ENCODE measurements around the gene U2SURP. TPM values are rescaled to one million over a fixed set of nuclear protein-coding genes. Genes with fewer than 3 reads are reported as not detected.
"Not testable (repeated sequence)": the region's sequence is repeated elsewhere in the genome, so short reads cannot be mapped to it uniquely, and the experiment has no call there.

Gene U2SURP
- total RNA-seq, 4 donors from 2014 or later: 39.3 to 63.3 (median 47.1) TPM

- intact Hi-C loops (cut with DNase I; ENCODE audit: low total_unique reads): no loop called here
- DNase-seq (ENCODE audit: low spot score in 2 of 2): no peak
- H3K4me3 ChIP-seq (ENCODE audit: low read depth, poor library complexity, severe bottlenecking): no peak overlapping the region
- 62 to 67% methylated on average over 3 of the region's 3 CpGs for WGBS, 2 donors
- TF ChIP-seq POLR2A (IDR thresholded peaks at IDR 0.05): no peak
- TF ChIP-seq CTCF (IDR thresholded peaks at IDR 0.05): no peak
Measured at GRCh38 chr3:143070977-143071551, 69.7 kb downstream of the U2SURP start.

- no peak overlapping the region for H3K4me3 ChIP-seq (ENCODE audit: low read depth, poor library complexity, severe bottlenecking)
- no peak for DNase-seq (ENCODE audit: low spot score in 2 of 2)
- TF ChIP-seq POLR2A (IDR thresholded peaks at IDR 0.05) (no peak), CTCF (IDR thresholded peaks at IDR 0.05) (no peak)
- intact Hi-C loops (cut with DNase I; ENCODE audit: low total_unique reads): no loop called here
- WGBS, 2 donors: 94 to 95% methylated on average over 6 of the region's 6 CpGs
Measured at GRCh38 chr3:143071776-143072175, 70.4 kb downstream of the U2SURP start.

- intact Hi-C loops (cut with DNase I; ENCODE audit: low total_unique reads); H3K4me3 ChIP-seq (ENCODE audit: low read depth, poor library complexity, severe bottlenecking); DNase-seq (ENCODE audit: low spot score in 2 of 2): not testable (repeated sequence)
- 74 to 84% methylated on average over 12 of the region's 12 CpGs for WGBS, 2 donors
Measured at GRCh38 chr3:143072298-143073020, 71.1 kb downstream of the U2SURP start.

- WGBS, 2 donors: 87 to 96% methylated on average over 14 to 15 of the region's 15 CpGs
- intact Hi-C loops (cut with DNase I; ENCODE audit: low total_unique reads); H3K4me3 ChIP-seq (ENCODE audit: low read depth, poor library complexity, severe bottlenecking); DNase-seq (ENCODE audit: low spot score in 2 of 2): not testable (repeated sequence)
Measured at GRCh38 chr3:143073541-143073940, 72.2 kb downstream of the U2SURP start.

- DNase-seq (ENCODE audit: low spot score in 2 of 2); H3K4me3 ChIP-seq (ENCODE audit: low read depth, poor library complexity, severe bottlenecking); intact Hi-C loops (cut with DNase I; ENCODE audit: low total_unique reads): not testable (repeated sequence)
- WGBS, 2 donors: 92 to 93% methylated on average over 5 of the region's 5 CpGs
Measured at GRCh38 chr3:143073983-143074382, 72.6 kb downstream of the U2SURP start.

- 79 to 89% methylated on average over 4 of the region's 4 CpGs for WGBS, 2 donors
- no peak for DNase-seq (ENCODE audit: low spot score in 2 of 2)
- no peak overlapping the region for H3K4me3 ChIP-seq (ENCODE audit: low read depth, poor library complexity, severe bottlenecking)
- no peak for TF ChIP-seq POLR2A (IDR thresholded peaks at IDR 0.05)
- intact Hi-C loops (cut with DNase I; ENCODE audit: low total_unique reads): no loop called here
Measured at GRCh38 chr3:143078883-143079282, 77.5 kb downstream of the U2SURP start.

- no peak overlapping the region for H3K4me3 ChIP-seq (ENCODE audit: low read depth, poor library complexity, severe bottlenecking)
- intact Hi-C loops (cut with DNase I; ENCODE audit: low total_unique reads): no loop called here
- no peak for DNase-seq (ENCODE audit: low spot score in 2 of 2)
- WGBS, 2 donors: 87% methylated on average over 5 of the region's 5 CpGs
- no peak for TF ChIP-seq POLR2A (IDR thresholded peaks at IDR 0.05)
- no peak for TF ChIP-seq CTCF (IDR thresholded peaks at IDR 0.05)
Measured at GRCh38 chr3:143080196-143080595, 78.8 kb downstream of the U2SURP start.

GRCh38 chr3:143081365-143081764 lies 80.0 kb downstream of the U2SURP start:
- 75 to 92% methylated on average over 1 of the region's 1 CpG for WGBS, 2 donors
- no peak for DNase-seq (ENCODE audit: low spot score in 2 of 2)
- no peak for TF ChIP-seq CTCF (IDR thresholded peaks at IDR 0.05)
- TF ChIP-seq POLR2A (IDR thresholded peaks at IDR 0.05): no peak
- no peak overlapping the region for H3K4me3 ChIP-seq (ENCODE audit: low read depth, poor library complexity, severe bottlenecking)
- intact Hi-C loops (cut with DNase I; ENCODE audit: low total_unique reads): no loop called here

Data from lower leg skin (tissue), 4 donors.